Measurements from ENCODE around the gene ZNF652.
"Not testable (repeated sequence)": the region's sequence is repeated elsewhere in the genome, so short reads cannot be mapped to it uniquely, and the experiment has no call there.

Gene ZNF652

GRCh38 chr17:49261540-49261939, 100.5 kb downstream of the ZNF652 start:
- not testable (repeated sequence) for DNase-seq (ENCODE audit: low read depth)

GRCh38 chr17:49260817-49261291, 101.2 kb downstream of the ZNF652 start:
- DNase-seq (ENCODE audit: low read depth) = peak; percentile 95

- DNase-seq (ENCODE audit: low read depth) = peak; percentile 45
Observed at GRCh38 chr17:49260011-49260816, 101.8 kb downstream of the ZNF652 start.

GRCh38 chr17:49259663-49260010, 102.4 kb downstream of the ZNF652 start:
- DNase-seq (ENCODE audit: low read depth) = no peak

GRCh38 chr17:49258394-49258793, 103.7 kb downstream of the ZNF652 start:
- no peak for DNase-seq (ENCODE audit: low read depth)

GRCh38 chr17:49255125-49255524, 106.9 kb downstream of the ZNF652 start:
- DNase-seq (ENCODE audit: low read depth) = no peak

GRCh38 chr17:49254066-49254465, 108.0 kb downstream of the ZNF652 start:
- DNase-seq (ENCODE audit: low read depth) = no peak

- peak; percentile 66 for DNase-seq (ENCODE audit: low read depth)
Observed at GRCh38 chr17:49252148-49252695, 109.8 kb downstream of the ZNF652 start.

- DNase-seq (ENCODE audit: low read depth) = no peak
Observed at GRCh38 chr17:49249890-49250522, 112.0 kb downstream of the ZNF652 start.

GRCh38 chr17:49249292-49249794, 112.7 kb downstream of the ZNF652 start:
- DNase-seq (ENCODE audit: low read depth) = no peak

GRCh38 chr17:49247944-49248343, 114.1 kb downstream of the ZNF652 start:
- DNase-seq (ENCODE audit: low read depth) = no peak

GRCh38 chr17:49244839-49245238, 117.2 kb downstream of the ZNF652 start:
- DNase-seq (ENCODE audit: low read depth) = no peak
